Stomach (tissue), 9 donors: ENCODE results near the gene KRTAP10-2. TPM values are rescaled to one million over a fixed set of nuclear protein-coding genes. Genes with fewer than 3 reads are reported as not detected.
"Not testable (repeated sequence)": the region's sequence is repeated elsewhere in the genome, so short reads cannot be mapped to it uniquely, and the experiment has no call there.

Experiments
- DNase-seq, 2 donors: peaks; one replicate each; pipeline versions ENCODE4 v3.0.0 to v3.0.0-alpha.2; 2013 to 2019
- H3K27ac ChIP-seq, 5 donors: fragments of 200-600 bp in 4 of 5; sonication (generic) in 4 of 5; one replicate each; pipeline ENCODE4 v1.5.1; 2013 to 2019; ENCODE audit warnings: mild to moderate bottlenecking in 1 of 5, moderate library complexity in 1 of 5
- H3K27me3 ChIP-seq, 3 donors: fragments of 200-600 bp; sonication (generic); one replicate each; pipeline ENCODE4 v1.5.1; 2017 to 2019; ENCODE audit warnings: mixed run types in 1 of 3
- H3K36me3 ChIP-seq, 4 donors: fragments of 200-600 bp; sonication (generic); 1 replicate in 3 of 4; 2 replicates in 1 of 4; pipeline ENCODE4 v1.5.1; 2016 to 2019
- H3K4me1 ChIP-seq, 4 donors: fragments of 200-600 bp; sonication (generic); one replicate each; pipeline ENCODE4 v1.5.1; 2016 to 2019
- H3K4me3 ChIP-seq, 4 donors: fragments of 200-600 bp; sonication (generic) in 3 of 4; one replicate each; pipeline ENCODE4 v1.5.1; 2016 to 2019; ENCODE audit warnings: mild to moderate bottlenecking in 1 of 4
- H3K9me3 ChIP-seq, 4 donors: fragments of 200-600 bp; sonication (generic); one replicate each; pipeline ENCODE4 v1.5.1; 2016 to 2019
- EP300 ChIP-seq: sonication (generic); formaldehyde crosslinking; IDR thresholded peaks from one replicate; pipeline ENCODE4 v1.6.1; 2017; ENCODE audit warnings: antibody characterized with exemption
- POLR2A ChIP-seq, 4 donors: fragments of 450-650 bp; IDR thresholded peaks; one replicate each; pipeline ENCODE4 v1.6.1; 2016; ENCODE audit warnings: antibody characterized with exemption in 4 of 4, control low read depth in 2 of 4, mild to moderate bottlenecking in 1 of 4, moderate library complexity in 1 of 4
- POLR2AphosphoS5 ChIP-seq, 3 donors: sonication (generic); formaldehyde crosslinking; IDR thresholded peaks; one replicate each; pipeline ENCODE4 v1.6.1; 2016; ENCODE audit warnings: antibody characterized with exemption in 3 of 3
- WGBS, 5 donors: extraction: QIAGEN DNeasy Blood & Tissue Kit in 3 of 5; methylation state at CpG; one replicate each; pipeline versions ENCODE4 v1.1.5 to v1.1.7; 2013 to 2018; 5-methylcytosine and 5-hydroxymethylcytosine counted together
- intact Hi-C: fragments of 100-400 bp; cut with DNase I; formaldehyde crosslinking; loops from one replicate; pipeline ENCODE4 v1.15.1; 2023; ENCODE audit warnings: low total_unique reads
- polyA plus RNA-seq, 3 donors: library from polyadenylated mRNA; stranded (reverse); fragments of 200-250 nt; gene quantifications; one replicate each; pipeline ENCODE4 v1.2.3, GENCODE V29; 2013
- total RNA-seq, 5 donors: library from RNA; depleted of rRNA; stranded (reverse); fragments of >200 nt; gene quantifications; one replicate each; pipeline versions ENCODE4 v1.1.0 to v1.2.3, GENCODE V29; 2014 to 2016
- TF ChIP-seq, protein P1 (sequence below), 7 experiments: fragments of 450-650 bp in 4 of 7; fragments of 200-600 bp in 3 of 7; sonication (generic) in 3 of 7; IDR thresholded peaks; one replicate each; pipeline ENCODE4 v1.5.1; 2016 to 2019; ENCODE audit warnings: antibody characterized with exemption in 7 of 7, control low read depth in 2 of 7, mild to moderate bottlenecking in 1 of 7
- donor health status: healthy with polysubstance abuse.
- donor health status: Bipolar disorder and iron deficiency.
- donor health status: healthy.

The KRTAP10-2 gene
- total and polyA plus RNA-seq, 8 donors, result not detected

DNA sequence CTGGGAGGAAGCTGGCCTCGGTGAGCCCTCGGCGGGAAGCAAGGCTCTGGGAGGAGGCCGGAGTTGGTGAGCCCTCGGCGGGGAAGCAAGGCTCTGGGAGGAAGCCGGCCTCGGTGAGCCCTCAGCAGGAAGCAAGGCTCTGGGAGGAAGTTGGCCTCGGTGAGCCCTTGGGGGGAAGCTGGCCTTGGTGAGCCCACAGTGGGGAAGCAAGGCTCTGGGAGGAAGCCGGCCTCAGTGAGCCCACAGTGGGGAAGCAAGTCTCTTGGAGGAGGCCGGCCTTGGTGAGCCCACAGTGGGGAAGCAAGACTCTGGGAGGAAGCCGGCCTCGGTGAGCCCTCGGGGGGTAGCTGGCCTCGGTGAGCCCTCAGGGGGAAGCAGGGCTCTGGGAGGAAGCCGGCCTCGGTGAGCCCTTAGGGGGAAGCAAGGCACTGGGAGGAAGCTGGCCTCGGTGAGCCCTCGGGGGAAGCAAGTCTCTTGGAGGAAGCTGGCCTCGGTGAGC, 47.4 kb downstream of the KRTAP10-2 start:
- H3K4me3 ChIP-seq, result no peak overlapping the region
- peaks cover 0 to 66% (median 0%) of the 10 kb centered on the region in 3 donors for H3K27me3 ChIP-seq
- intact Hi-C loops, result no loop called here
- H3K36me3 ChIP-seq, result no peaks in the 10 kb centered on the region
- no peaks in the 10 kb centered on the region for H3K9me3 ChIP-seq
- no peak for DNase-seq
- peaks cover 0 to 6% (median 4%) of the 10 kb centered on the region in 4 donors for H3K4me1 ChIP-seq
- H3K27ac ChIP-seq, result no peak overlapping the region
- 62 to 83% (median 76%) methylated on average over 20 of the region's 20 CpGs for WGBS, 5 donors
- TF ChIP-seq EP300, result no peak
- no peak for TF ChIP-seq POLR2AphosphoS5 (IDR thresholded peaks at IDR 0.05)
- TF ChIP-seq, protein P1, sequence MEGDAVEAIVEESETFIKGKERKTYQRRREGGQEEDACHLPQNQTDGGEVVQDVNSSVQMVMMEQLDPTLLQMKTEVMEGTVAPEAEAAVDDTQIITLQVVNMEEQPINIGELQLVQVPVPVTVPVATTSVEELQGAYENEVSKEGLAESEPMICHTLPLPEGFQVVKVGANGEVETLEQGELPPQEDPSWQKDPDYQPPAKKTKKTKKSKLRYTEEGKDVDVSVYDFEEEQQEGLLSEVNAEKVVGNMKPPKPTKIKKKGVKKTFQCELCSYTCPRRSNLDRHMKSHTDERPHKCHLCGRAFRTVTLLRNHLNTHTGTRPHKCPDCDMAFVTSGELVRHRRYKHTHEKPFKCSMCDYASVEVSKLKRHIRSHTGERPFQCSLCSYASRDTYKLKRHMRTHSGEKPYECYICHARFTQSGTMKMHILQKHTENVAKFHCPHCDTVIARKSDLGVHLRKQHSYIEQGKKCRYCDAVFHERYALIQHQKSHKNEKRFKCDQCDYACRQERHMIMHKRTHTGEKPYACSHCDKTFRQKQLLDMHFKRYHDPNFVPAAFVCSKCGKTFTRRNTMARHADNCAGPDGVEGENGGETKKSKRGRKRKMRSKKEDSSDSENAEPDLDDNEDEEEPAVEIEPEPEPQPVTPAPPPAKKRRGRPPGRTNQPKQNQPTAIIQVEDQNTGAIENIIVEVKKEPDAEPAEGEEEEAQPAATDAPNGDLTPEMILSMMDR (IDR thresholded peaks at IDR 0.05), result no peak
- no peak for TF ChIP-seq POLR2A (IDR thresholded peaks at IDR 0.05)

DNA sequence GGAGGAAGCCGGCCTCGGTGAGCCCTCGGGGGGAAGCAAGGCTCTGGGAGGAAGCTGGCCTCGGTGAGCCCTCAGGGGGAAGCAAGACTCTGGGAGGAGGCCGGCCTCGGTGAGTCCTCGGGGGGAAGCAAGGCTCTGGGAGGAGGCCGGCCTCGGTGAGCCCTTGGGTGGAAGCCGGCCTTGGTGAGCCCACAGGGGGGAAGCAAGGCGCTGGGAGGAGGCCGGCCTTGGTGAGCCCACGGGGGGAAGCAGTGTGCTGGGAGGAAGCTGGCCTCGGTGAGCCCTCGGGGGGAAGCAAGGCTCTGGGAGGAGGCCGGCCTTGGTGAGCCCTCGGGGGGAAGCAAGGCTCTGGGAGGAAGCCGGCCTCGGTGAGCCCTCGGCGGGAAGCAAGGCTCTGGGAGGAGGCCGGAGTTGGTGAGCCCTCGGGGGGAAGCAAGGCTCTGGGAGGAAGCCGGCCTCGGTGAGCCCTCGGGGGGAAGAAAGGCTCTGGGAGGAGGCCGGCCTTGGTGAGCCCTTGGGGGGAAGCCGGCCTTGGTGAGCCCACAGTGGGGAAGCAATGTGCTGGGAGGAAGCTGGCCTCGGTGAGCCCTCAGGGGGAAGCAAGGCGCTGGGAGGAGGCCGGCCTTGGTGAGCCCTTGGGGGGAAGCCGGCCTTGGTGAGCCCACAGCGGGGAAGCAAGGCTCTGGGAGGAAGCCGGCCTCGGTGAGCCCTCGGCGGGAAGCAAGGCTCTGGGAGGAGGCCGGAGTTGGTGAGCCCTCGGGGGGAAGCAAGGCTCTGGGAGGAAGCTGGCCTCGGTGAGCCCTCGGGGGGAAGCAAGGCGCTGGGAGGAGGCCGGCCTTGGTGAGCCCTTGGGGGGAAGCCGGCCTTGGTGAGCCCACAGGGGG, 48.1 kb downstream of the KRTAP10-2 start:
- peaks cover 0 to 10% (median 9%) of the 10 kb centered on the region in 4 donors for H3K4me1 ChIP-seq
- peaks cover 0 to 66% (median 0%) of the 10 kb centered on the region in 3 donors for H3K27me3 ChIP-seq
- DNase-seq, intact Hi-C loops, H3K4me3 ChIP-seq, H3K27ac ChIP-seq, H3K36me3 ChIP-seq, H3K9me3 ChIP-seq: not testable (repeated sequence)
- 75 to 92% (median 85%) methylated on average over 40 to 44 of the region's 44 CpGs for WGBS, 5 donors

DNA sequence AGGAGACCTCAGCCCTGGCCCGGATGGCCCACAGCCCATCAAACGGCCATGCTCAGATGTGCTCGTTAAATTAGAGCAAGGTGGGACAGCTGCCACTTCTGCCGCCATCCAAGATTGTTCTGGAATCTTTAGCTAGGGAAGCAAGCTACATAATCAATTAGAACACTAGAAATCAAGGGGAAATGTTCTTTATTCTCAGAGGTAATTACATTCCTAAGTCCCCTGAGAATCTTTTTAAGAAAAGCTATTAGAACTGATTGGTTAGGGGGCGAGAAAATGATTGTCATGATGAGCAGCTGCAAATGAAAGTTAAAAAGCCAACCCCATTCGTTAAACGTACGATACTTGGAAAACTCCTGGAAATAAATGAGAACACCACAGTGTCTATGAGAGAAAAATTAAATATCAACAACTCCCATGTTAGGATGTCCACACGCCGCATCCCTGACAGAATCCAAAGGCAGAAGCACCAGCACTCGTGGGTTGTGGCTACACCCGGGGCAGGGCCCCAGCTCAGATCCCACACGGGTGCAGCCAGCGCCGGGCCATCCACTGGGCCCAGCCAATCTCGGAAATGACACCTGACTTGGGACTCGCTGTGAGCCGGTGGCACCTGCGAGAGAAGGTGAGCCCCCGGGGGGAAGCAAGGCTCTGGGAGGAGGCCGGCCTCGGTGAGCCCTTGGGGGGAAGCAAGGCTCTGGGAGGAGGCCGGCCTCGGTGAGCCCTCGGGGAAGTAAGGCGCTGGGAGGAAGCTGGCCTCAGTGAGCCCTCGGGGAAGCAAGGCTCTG, 48.9 kb downstream of the KRTAP10-2 start:
- TF ChIP-seq, protein P1 (IDR thresholded peaks at IDR 0.05), result no peak
- TF ChIP-seq POLR2A (IDR thresholded peaks at IDR 0.05) (no peak), EP300 (no peak), POLR2AphosphoS5 (IDR thresholded peaks at IDR 0.05) (no peak)
- Histone ChIP-seq H3K9me3 (no peaks in the 10 kb centered on the region), H3K27me3 (peaks cover 0 to 68% (median 0%) of the 10 kb centered on the region in 3 donors), H3K4me3 (no peak overlapping the region), H3K27ac (no peak overlapping the region), H3K36me3 (no peaks in the 10 kb centered on the region), H3K4me1 (peaks cover 0 to 18% (median 16%) of the 10 kb centered on the region in 4 donors)
- WGBS, 5 donors, result 86 to 91% (median 90%) methylated on average over 27 of the region's 27 CpGs
- no peak for DNase-seq
- intact Hi-C loops, result no loop called here

Other genes with a start within 250 kb of the KRTAP10-2 start
- gene CFAP410, start 212.1 kb downstream of the KRTAP10-2 start, total RNA-seq, result 100 to 1,000 TPM in 1 of 5 donors, 10 to 100 TPM in 4; 21.1 to 118 (median 32.2) TPM
- gene CFAP410, start 212.1 kb downstream of the KRTAP10-2 start, polyA plus RNA-seq, result 10 to 100 TPM; 30.2 to 43.1 (median 39.0) TPM
- 10 to 100 TPM in 1 of 5 donors, 1 to 10 TPM in 4; 1.3 to 10.3 (median 3.5) TPM for gene TRPM2, start 197.9 kb downstream of the KRTAP10-2 start, total RNA-seq
- 1 to 10 TPM; 1.9 to 2.7 (median 1.9) TPM for gene TRPM2, start 197.9 kb downstream of the KRTAP10-2 start, polyA plus RNA-seq
- 1 to 10 TPM; 1.2 to 8.0 (median 5.5) TPM for gene LRRC3, start 96.0 kb downstream of the KRTAP10-2 start, total RNA-seq
- 1 to 10 TPM in 2 of 3 donors, under 1 TPM in 1; 0.76 to 1.3 (median 1.3) TPM for gene LRRC3, start 96.0 kb downstream of the KRTAP10-2 start, polyA plus RNA-seq
- not detected for gene KRTAP10-1, start 11.3 kb downstream of the KRTAP10-2 start, total RNA-seq
- gene KRTAP10-1, start 11.3 kb downstream of the KRTAP10-2 start, polyA plus RNA-seq, result not detected
- gene KRTAP10-3, start 7.3 kb upstream of the KRTAP10-2 start, total RNA-seq, result not detected
- gene KRTAP10-3, start 7.3 kb upstream of the KRTAP10-2 start, polyA plus RNA-seq, result not detected
- gene KRTAP10-4, start 22.2 kb upstream of the KRTAP10-2 start, total RNA-seq, result not detected
- gene KRTAP10-4, start 22.2 kb upstream of the KRTAP10-2 start, polyA plus RNA-seq, result not detected
- gene KRTAP10-5, start 29.1 kb upstream of the KRTAP10-2 start, total RNA-seq, result not detected
- under 1 TPM in 1 of 3 donors, not detected in 2; 0.10 TPM for gene KRTAP10-5, start 29.1 kb upstream of the KRTAP10-2 start, polyA plus RNA-seq
- not detected for gene KRTAP10-6, start 41.0 kb upstream of the KRTAP10-2 start, total RNA-seq
- gene KRTAP10-6, start 41.0 kb upstream of the KRTAP10-2 start, polyA plus RNA-seq, result not detected
- gene KRTAP10-7, start 49.1 kb upstream of the KRTAP10-2 start, total RNA-seq, result not detected
- gene KRTAP10-7, start 49.1 kb upstream of the KRTAP10-2 start, polyA plus RNA-seq, result not detected
- gene KRTAP10-8, start 60.6 kb upstream of the KRTAP10-2 start, total RNA-seq, result not detected
- gene KRTAP10-8, start 60.6 kb upstream of the KRTAP10-2 start, polyA plus RNA-seq, result not detected
- gene KRTAP10-9, start 75.6 kb upstream of the KRTAP10-2 start, total RNA-seq, result not detected
- gene KRTAP10-9, start 75.6 kb upstream of the KRTAP10-2 start, polyA plus RNA-seq, result not detected
- gene KRTAP10-10, start 85.9 kb upstream of the KRTAP10-2 start, total RNA-seq, result not detected
- not detected for gene KRTAP10-10, start 85.9 kb upstream of the KRTAP10-2 start, polyA plus RNA-seq
- not detected for gene KRTAP10-11, start 94.9 kb upstream of the KRTAP10-2 start, total RNA-seq
- gene KRTAP10-11, start 94.9 kb upstream of the KRTAP10-2 start, polyA plus RNA-seq, result not detected
- gene KRTAP12-4, start 103.2 kb upstream of the KRTAP10-2 start, total RNA-seq, result not detected
- gene KRTAP12-4, start 103.2 kb upstream of the KRTAP10-2 start, polyA plus RNA-seq, result not detected
- gene KRTAP12-3, start 106.4 kb upstream of the KRTAP10-2 start, total RNA-seq, result not detected
- gene KRTAP12-3, start 106.4 kb upstream of the KRTAP10-2 start, polyA plus RNA-seq, result not detected
- not detected for gene KRTAP12-2, start 115.4 kb upstream of the KRTAP10-2 start, total RNA-seq
- gene KRTAP12-2, start 115.4 kb upstream of the KRTAP10-2 start, polyA plus RNA-seq, result not detected
- gene KRTAP12-1, start 130.7 kb upstream of the KRTAP10-2 start, total RNA-seq, result 1 to 10 TPM in 1 of 5 donors, not detected in 4; 2.0 TPM
- not detected for gene KRTAP12-1, start 130.7 kb upstream of the KRTAP10-2 start, polyA plus RNA-seq
- gene KRTAP10-12, start 145.7 kb upstream of the KRTAP10-2 start, total RNA-seq, result not detected
- not detected for gene KRTAP10-12, start 145.7 kb upstream of the KRTAP10-2 start, polyA plus RNA-seq
- under 1 TPM in 2 of 5 donors, not detected in 3; 0.18 to 0.29 TPM for gene TSPEAR, start 160.1 kb upstream of the KRTAP10-2 start, total RNA-seq
- gene TSPEAR, start 160.1 kb upstream of the KRTAP10-2 start, polyA plus RNA-seq, result under 1 TPM in 2 of 3 donors, not detected in 1; 0.05 to 0.06 TPM